WTC11 (cell line): ENCODE results near the gene CFAP119. TPM values are rescaled to one million over a fixed set of nuclear protein-coding genes. Genes with fewer than 3 reads are reported as not detected.

ENCODE experiments used
- ATAC-seq: fragments of 200-7000 bp; cut with Tn5 transposase; 2 replicates; pipeline ENCODE4 v1.10.0; 2021; ENCODE audit warnings: mild to moderate bottlenecking, moderate library complexity
- CTCF ChIA-PET: fragments of 300-600 bp; sonication (Branson Sonifier 250); formaldehyde crosslinking; loops from one replicate; lab custom pipeline; 2021; ENCODE audit warnings: antibody characterized with exemption; lab: Charles Lee
- POLR2A ChIA-PET: fragments of 350-600 bp; sonication (Branson Sonifier 250); formaldehyde crosslinking; loops from one replicate; lab custom pipeline; 2021; ENCODE audit warnings: antibody characterized with exemption; lab: Charles Lee
- DNase-seq: peaks from one replicate; pipeline ENCODE4 v3.0.0; 2021; ENCODE audit warnings: low spot score
- H3K27ac Mint-ChIP-seq: 2 replicates; pipeline ENCODE4 v1.8.0; 2021; ENCODE audit warnings: mixed read lengths
- H3K27me3 Mint-ChIP-seq: 2 replicates; pipeline ENCODE4 v1.8.0; 2021; ENCODE audit warnings: low read depth, mild to moderate bottlenecking, moderate library complexity, mixed read lengths
- H3K36me3 Mint-ChIP-seq: 2 replicates; pipeline ENCODE4 v1.8.0; 2021; ENCODE audit warnings: mixed read lengths
- H3K4me1 Mint-ChIP-seq: 2 replicates; pipeline ENCODE4 v1.8.0; 2022; ENCODE audit warnings: mixed read lengths
- H3K4me3 Mint-ChIP-seq: 2 replicates; pipeline ENCODE4 v1.8.0; 2021; ENCODE audit warnings: mild to moderate bottlenecking, moderate library complexity, mixed read lengths
- H3K9me3 Mint-ChIP-seq: 2 replicates; pipeline ENCODE4 v1.8.0; 2021; ENCODE audit warnings: mixed read lengths
- ARID4B ChIP-seq: sonication (generic); formaldehyde crosslinking; IDR thresholded peaks from 2 replicates; pipeline ENCODE4 v1.8.0; 2023; ENCODE audit warnings: missing genetic modification reagents, mild to moderate bottlenecking, borderline replicate concordance
- ATF1 ChIP-seq: sonication (generic); formaldehyde crosslinking; IDR thresholded peaks from 2 replicates; pipeline ENCODE4 v1.8.1; 2023; ENCODE audit warnings: mild to moderate bottlenecking, moderate library complexity, missing genetic modification reagents
- ATF2 ChIP-seq: sonication (generic); formaldehyde crosslinking; IDR thresholded peaks from 2 replicates; pipeline ENCODE4 v1.8.1; 2022; ENCODE audit warnings: low read depth, missing genetic modification reagents, borderline replicate concordance
- ATF3 ChIP-seq: sonication (generic); formaldehyde crosslinking; conservative IDR thresholded peaks from 2 replicates; pipeline ENCODE4 v1.8.1; 2022; ENCODE audit warnings: mild to moderate bottlenecking, missing genetic modification reagents
- CREB1 ChIP-seq: sonication (generic); formaldehyde crosslinking; IDR thresholded peaks from 2 replicates; pipeline ENCODE4 v1.8.0; 2023; ENCODE audit warnings: mild to moderate bottlenecking, missing genetic modification reagents
- FOXK1 ChIP-seq: sonication (generic); formaldehyde crosslinking; IDR thresholded peaks from 2 replicates; pipeline ENCODE4 v1.8.0; 2022; ENCODE audit warnings: mild to moderate bottlenecking, moderate library complexity, missing genetic modification reagents
- MXD4 ChIP-seq: fragments of 250-450 bp; sonication (Bioruptor Pico); IDR thresholded peaks from 2 replicates; pipeline ENCODE4 v1.8.0; 2021; ENCODE audit warnings: mild to moderate bottlenecking, moderate library complexity, borderline replicate concordance
- MYBL2 ChIP-seq: sonication (generic); formaldehyde crosslinking; IDR thresholded peaks from 2 replicates; pipeline ENCODE4 v1.8.1; 2023; ENCODE audit warnings: mild to moderate bottlenecking, moderate library complexity, missing genetic modification reagents
- PRRX2 ChIP-seq: fragments of 250-450 bp; sonication (Bioruptor Pico); IDR thresholded peaks from 2 replicates; pipeline ENCODE4 v1.8.0; 2021; ENCODE audit warnings: mild to moderate bottlenecking
- SMAD4 ChIP-seq: sonication (generic); formaldehyde crosslinking; IDR thresholded peaks from 2 replicates; pipeline ENCODE4 v1.8.0; 2022; ENCODE audit warnings: mild to moderate bottlenecking, missing genetic modification reagents
- USF1 ChIP-seq: sonication (generic); formaldehyde crosslinking; IDR thresholded peaks from 2 replicates; pipeline ENCODE4 v1.8.0; 2022; ENCODE audit warnings: mild to moderate bottlenecking, missing genetic modification reagents
- USF2 ChIP-seq: sonication (generic); formaldehyde crosslinking; IDR thresholded peaks from 2 replicates; pipeline ENCODE4 v1.8.1; 2023; ENCODE audit warnings: mild to moderate bottlenecking, missing genetic modification reagents, moderate library complexity
- ZNF281 ChIP-seq: sonication (generic); formaldehyde crosslinking; IDR thresholded peaks from 2 replicates; pipeline ENCODE4 v1.8.0; 2023; ENCODE audit warnings: mild to moderate bottlenecking, missing genetic modification reagents
- ZNF317 ChIP-seq: sonication (generic); formaldehyde crosslinking; IDR thresholded peaks from 2 replicates; pipeline ENCODE4 v1.8.1; 2023; ENCODE audit warnings: low read depth, mild to moderate bottlenecking, moderate library complexity, missing genetic modification reagents, borderline replicate concordance
- total RNA-seq: library from RNA; stranded (reverse); gene quantifications from 3 replicates; pipeline ENCODE4 v1.2.3, GENCODE V29; 2021

Gene CFAP119
- total RNA-seq, 1 experiment from 2014 or later: 6.6 TPM

GRCh38 chr16:30767767-30768465, 6.1 kb upstream of the CFAP119 start (continued):
- TF ChIP-seq ZNF281 (CRISPR knock-in tag) (no peak), SMAD4 (CRISPR knock-in tag) (no peak), PRRX2 (CRISPR knock-in tag) (no peak), CREB1 (CRISPR knock-in tag) (no peak), USF1 (no peak), ATF1 (CRISPR knock-in tag) (no peak), ARID4B (CRISPR knock-in tag) (no peak), MYBL2 (CRISPR knock-in tag) (no peak), MXD4 (CRISPR knock-in tag) (no peak), FOXK1 (CRISPR knock-in tag) (no peak)

GRCh38 chr16:30766933-30767284, 5.0 kb upstream of the CFAP119 start:
- DNase-seq (no peak), ATAC-seq (no peak)
- POLR2A ChIA-PET: interaction anchor here (0.7 kb wide), 1 partner anchor 113 kb away, joined by 3 read pairs; no protein-coding TSS in a partner anchor
- Mint-ChIP-seq H3K4me3 (no peak overlapping the region), H3K36me3 (peaks cover 80% of the 10 kb centered on the region), H3K4me1 (peaks cover 12% of the 10 kb centered on the region), H3K9me3 (no peaks in the 10 kb centered on the region), H3K27ac (no peak overlapping the region), H3K27me3 (no peaks in the 10 kb centered on the region)
- CTCF ChIA-PET: no interaction called here
- no peak for TF ChIP-seq USF2
- TF ChIP-seq ZNF317 (CRISPR knock-in tag): no peak
- TF ChIP-seq ATF2 (CRISPR knock-in tag): no peak
- no peak for TF ChIP-seq ATF3 (CRISPR knock-in tag)
